ENCODE measurements around the gene FUT8.
"Not testable (repeated sequence)": the region's sequence is repeated elsewhere in the genome, so short reads cannot be mapped to it uniquely, and the experiment has no call there.

Gene FUT8

DNA sequence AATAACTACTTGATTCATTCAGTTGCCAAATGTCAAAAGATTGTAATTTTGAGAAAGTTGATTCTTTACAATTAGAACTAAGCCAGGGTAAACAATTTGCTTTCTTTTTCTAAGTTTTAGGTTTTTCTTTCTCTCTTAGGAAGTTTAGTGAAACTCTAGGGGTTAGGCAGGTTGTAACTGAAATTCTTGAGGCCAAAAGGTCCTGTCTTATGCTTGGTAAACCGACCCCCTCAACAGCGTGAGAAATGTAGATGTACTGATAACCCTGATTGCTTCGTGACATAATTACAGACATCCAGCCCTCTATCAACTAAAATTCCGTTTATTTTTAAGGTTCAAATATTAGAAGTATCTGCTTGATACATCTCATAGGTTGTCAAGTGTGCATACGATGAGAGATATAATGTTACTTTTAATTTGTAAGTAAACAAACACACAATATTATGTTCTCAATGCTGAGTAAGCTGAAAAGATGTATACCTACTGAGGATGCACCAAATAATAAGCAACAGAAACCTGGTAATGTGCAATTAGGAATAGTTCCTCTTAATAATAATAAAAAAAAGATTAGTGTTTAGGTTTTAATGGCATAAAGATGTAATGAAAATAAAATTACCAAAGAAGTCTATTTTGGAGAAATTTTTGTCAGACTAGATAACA, 7.2 kb downstream of the FUT8 start:
- DNase-seq = no peak

DNA sequence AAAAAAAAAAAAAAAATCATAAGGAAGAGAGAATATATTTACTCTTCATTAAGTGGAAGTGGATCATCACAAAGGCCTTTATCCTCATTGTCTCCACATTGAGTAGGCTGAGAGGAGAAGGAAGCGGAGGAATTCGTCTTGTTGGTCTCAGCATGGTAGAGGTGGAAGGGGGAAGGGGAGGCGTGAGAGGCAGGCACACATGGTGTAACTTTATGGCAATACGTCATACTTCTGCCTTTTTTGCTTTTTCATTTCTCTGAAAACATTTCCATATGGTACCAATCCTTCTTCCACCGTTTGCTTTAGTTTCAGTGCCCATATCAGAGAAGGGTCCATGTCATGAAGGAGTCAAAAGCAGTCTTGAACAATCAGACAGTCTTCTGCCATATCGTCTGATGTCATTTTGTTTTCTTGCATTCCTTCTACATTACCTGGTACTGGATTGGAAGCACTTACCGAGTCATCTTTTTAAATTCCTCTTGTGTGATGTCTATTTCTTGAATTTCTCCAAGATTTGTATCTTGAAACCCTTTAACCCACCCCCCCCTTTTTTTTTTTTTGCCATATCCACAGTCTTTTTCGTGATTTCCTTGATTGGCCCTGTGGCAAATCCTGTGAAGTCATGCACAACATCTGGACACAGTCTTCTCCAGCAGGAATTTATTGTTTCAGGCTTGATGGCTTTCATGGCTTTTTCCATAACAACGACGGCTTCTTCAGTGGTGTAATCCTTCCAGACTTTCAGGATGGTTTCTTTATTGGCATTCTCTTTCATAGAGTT, 8.9 kb downstream of the FUT8 start:
- DNase-seq = no peak

DNA sequence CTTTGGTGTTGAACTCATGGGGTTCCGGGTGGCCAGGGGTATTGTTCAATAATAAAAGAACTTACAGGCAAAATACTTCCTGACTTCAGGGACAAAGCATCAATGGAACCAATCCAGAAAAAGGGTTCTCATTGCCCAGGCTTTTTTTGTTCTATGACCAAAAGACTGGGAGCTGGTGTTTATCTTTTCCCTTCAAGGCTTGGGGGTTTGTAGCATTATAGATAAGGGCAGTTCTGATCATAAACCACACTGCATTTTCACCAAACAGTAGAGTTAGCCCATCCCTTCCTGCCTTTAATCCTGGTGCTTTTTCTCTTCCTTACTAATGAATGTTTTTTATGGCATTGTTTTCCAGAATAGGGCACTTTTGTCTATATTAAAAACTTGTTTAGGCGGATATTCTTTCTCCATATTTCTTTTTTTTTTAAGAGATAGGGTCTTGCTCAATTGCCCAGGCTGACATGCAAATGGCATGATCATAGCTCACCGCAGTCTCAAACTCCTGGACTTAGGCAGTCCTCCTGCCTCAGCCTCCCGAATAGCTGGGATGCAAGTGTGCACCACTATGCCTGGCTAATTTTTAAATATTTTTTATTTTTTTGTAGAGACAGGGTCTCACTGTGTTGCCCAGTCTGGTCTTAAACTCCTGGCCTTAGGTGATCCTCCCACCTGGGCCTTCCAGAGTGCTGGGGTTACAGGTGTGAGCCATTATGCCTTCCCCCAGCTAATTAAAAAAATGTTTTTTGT, 9.7 kb downstream of the FUT8 start:
- no peak for DNase-seq

DNA sequence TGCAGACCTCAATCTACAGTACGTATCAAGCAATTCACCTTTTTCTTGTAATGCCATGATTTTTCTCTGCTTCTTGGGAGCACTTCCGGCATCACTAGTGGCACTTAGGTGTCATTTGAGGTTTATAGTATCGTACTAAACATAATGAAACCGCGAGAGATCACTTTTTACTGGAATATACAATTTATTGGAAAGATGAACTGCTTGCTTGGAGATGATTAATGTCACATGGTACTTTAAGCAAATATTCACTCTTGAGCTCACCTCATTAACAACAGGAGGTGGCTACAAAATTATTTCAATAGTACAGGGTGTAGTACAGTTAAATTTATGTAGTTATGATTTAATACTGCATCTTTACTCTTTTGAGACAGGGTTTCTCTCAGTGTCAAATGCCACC, 11.5 kb downstream of the FUT8 start:
- DNase-seq = no peak

DNA sequence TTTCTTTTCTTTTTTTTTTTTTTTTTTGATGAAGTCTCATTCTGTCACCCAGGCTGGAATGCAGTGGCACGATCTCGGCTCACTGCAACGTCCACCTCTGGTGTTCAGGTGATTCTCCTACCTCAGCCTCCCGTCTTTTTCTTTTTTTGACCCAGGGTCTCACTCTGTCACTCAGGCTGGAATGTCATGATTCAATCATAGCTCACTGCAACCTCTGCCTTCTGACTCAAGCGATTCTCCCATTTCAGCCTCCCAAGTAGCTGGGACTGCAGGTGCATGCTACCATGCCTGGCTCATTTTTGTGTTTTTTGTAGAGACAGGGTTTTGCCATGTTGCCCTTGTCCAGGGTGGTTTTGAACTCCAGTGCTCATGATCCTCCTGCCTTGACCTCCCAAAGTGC, 12.0 kb downstream of the FUT8 start:
- DNase-seq = no peak

DNA sequence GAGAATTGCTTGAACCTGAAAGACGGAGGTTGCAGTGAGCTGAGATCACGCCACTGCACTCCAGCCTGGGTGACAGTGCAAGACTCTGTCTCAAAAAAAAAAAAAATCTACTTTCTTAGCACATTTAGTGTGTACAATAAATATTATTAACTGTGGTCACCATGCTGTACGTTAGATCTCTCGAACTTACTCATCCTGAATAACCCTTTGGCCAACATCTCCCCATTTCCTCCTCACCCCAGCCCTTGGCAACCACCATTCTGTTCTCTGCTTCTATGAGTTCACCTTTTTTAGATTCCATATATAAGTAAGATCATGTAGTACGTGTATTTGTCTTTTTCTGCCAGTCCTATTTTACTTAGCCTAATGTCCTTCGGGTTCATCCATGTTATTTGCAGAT, 13.4 kb downstream of the FUT8 start:
- no peak for DNase-seq

DNA sequence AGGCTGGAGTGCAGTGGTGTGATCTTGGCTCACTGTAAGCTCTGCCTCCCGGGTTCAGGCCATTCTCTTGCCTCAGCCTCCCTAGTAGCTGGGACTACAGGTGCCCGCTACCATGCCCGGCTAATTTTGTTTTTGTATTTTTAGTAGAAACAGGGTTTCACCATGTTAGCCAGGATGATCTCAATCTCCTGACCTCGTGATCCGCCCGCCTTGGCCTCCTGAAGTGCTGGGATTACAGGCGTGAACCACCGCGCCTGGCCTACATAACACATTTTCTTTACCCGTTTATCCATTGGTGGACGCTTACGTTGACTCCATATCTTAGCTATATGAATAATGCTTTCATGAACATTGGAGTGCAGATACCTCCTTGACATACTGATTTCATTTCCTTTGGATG, 14.4 kb downstream of the FUT8 start:
- DNase-seq = not testable (repeated sequence)

DNA sequence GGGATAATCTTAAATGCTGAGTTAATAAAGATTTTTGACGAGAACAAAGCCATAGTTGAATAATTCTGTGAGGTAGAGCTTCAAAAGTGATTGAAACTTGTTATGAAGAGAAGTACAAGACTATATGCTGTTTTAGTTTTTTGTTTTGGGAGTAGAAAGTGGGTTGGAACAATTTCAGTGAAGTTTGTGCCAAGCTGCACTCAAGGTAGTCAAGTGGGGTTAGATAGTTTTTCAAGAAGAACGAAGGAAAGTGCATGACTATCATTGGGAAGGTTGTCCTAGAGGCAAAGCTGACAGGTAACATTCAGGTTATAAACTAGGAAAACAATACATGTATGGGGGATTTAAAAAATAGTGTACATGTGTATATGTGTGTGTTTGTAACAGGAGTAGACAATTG, 16.2 kb downstream of the FUT8 start:
- no peak for DNase-seq

DNA sequence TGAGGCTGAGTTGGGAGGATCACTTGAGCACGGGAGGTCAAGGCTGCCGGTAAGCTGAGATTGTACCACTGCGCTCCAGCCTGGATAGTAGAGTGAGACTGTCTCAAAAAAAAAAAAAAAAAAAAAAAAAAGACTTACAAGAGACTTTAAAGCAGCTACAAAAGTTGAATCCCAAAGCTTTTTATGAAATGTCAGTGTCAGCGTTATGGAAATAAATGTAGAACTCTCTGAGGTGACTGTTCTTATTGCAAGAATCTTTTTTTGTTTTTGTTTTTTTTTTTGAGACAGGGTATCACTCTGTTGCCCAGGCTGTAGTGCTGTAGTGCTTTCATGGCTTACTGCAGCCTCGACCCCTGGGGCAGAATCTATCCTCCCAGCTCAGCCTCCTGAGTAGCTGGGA, 17.2 kb downstream of the FUT8 start:
- no peak for DNase-seq

DNA sequence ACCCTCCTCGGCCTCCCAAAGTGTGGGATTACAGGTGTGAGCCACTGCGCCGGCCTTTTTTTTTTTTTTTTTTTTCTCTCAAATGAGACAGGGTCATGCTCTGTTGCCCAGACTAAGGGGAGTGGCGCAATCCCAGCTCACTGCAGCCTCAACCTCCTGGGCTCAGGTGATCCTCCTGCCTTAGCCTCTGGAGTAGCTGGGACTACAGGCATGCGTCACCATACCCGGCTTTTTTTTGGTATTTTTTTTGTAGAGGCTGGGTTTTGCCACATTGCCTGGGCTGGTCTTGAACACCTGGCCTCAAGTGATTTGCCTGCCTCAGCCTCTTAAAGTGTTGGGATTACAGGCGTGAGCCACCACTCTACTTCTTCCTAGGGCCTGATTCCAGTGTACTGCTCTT, 18.7 kb downstream of the FUT8 start:
- DNase-seq = no peak

DNA sequence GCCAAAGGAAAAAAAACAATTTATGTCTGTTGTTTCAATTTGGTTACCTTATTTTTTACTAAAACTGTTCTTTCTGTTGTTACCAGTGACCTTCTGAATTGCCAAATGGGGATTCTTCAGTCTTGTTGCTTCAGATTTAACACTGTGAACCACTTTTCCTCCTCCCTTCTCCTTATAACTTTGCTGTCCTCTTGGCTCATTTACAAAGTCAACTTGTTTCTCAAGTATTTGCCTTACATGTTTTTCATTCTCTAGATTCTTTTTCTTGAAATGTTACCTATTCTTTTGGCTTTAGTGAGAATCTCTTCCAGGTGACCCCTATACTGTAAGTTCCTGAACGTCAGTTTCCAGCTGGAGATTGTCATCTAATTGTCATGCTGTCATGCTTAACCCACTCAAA, 19.4 kb downstream of the FUT8 start:
- no peak for DNase-seq

DNA sequence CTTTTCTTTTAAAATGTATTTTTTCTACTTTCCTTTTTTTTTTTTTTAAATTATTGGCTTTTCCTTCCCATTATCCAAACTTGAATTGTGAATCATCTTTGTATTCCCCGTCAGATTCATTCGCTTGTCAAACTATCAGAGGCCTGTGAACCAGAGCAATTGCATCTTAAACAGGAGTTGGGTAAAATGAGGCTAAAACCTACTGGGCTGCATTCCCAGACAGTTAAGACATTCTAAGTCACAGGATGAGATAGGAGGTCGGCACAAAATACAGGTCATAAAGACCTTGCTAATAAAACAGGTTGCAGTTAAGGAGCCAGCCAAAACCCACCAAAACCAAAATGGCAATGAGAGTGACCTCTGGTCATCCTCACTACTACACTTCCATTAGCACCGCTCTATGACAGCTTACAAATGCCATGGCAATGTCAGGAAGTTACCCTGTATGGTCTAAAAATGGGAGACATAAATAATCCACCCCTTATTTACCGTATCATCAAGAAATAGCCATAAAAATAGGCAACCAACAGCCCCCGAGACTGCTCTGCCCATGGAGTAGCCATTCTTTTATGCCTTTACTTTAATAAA, 19.9 kb downstream of the FUT8 start:
- DNase-seq = no peak

DNA sequence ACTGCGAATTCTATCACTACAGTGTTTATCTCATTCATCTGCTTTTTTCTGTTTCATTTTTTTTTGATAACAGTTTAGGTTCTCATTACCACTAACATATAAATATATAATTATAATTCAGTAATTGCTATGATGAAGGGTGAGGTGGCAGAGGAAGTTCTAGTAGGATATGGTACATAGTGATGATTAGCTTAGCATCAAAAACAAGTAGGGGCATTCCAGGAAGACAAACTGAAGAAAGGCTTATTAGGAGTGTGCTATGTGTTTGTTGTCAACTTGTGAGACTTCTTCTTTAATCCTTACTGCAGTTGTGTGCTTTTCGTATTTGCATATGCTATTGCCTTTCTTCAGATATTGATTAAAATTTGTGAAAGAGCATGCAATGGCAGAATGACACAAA, 20.6 kb downstream of the FUT8 start:
- no peak for DNase-seq

DNA sequence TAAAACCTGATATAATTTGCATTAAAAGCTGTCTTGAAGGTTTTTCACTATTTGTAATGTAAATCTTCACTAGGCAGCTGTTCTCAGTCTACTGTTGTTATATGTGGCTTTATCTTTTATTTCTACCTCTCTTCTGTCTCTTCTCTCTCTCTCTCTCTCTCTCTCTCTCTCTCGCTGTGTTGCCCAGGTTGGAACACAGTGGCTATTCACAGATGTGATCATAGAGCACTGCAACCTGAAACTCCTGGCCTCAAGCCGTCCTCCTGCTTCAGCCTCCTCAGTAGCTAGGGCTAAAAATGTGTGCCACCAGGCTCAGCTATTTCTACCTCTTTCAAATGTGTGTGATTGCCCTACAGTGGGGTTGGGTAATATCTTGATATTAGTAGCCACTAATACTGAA, 21.1 kb downstream of the FUT8 start:
- no peak for DNase-seq

DNA sequence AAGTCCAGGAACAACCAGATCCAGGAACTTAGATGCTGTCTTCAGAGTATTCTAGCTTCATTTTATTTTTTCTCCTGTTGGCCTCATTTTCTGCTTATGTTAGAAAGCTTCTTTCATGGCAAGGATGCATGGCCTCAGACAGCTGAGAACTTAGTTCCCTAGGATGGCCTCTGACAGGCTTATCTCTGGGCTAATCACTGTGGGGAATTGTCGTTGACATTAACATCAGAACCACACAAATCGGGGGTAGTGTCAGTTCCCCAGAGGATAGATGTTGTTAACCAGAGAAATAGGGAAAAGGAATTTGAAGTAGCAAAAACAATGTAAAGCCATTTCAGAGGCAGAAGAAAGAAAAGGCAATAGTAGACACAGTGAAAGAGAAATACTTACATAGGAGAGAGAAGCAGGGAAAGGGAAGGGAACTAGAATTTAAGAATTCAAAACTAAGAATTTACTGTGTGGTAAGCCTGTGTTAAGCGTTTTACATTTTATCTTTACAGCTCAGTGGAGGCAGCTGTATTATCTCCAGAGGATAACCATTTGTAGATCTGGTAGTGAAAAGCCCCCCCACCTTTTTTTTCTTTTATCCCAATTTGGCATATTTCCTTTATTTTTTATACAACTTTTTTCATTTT, 21.8 kb downstream of the FUT8 start:
- DNase-seq = no peak

DNA sequence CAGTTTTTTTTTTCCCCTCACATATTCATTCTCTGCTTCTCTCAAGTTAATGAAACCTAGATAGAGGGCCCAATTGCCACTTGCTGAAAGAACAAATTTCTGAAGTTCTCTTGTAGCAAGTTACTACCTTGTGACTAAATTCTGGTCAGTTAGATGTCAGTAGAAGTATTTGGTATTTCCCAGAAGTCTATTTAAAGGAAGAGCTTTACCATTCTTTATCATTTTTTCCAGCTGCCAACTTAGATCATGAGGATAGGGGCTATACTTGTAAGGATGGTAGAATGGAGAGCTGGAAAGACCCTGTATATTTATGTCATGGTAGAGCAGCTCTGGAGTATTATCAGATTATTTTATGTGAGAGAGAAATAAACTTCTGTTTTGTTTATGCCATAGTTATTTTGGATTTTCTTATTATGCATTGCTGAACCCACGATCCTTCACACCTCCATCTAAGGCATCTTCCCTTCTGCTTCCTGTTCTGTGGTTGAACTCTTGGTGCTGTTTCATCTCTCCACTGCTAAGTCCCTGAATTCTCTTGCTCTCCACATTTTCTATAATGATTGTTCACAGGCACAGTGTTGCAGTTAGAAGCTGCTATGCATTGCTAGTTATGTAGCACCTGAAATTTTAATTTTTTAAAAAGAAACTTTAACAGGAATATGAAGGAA, 25.9 kb downstream of the FUT8 start:
- DNase-seq = no peak

DNA sequence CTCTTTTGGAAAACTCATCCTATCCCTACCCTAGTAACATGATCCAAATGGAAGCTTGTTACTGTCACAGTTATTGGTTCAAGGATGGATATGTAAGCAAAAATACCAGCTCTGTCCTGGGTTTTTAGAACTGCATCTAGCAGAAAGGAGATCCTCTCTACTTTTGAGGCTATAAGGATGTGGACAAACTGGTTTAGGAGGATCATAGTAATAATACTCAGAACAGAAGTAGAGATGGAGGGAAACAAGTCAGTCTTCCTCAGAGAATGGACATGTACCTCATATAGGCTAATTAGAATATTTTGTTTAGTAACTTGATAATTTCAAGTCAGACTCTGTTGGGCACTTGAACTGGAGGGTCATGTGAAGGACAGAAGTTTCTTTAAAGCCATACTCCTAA, 26.6 kb downstream of the FUT8 start:
- DNase-seq = no peak

DNA sequence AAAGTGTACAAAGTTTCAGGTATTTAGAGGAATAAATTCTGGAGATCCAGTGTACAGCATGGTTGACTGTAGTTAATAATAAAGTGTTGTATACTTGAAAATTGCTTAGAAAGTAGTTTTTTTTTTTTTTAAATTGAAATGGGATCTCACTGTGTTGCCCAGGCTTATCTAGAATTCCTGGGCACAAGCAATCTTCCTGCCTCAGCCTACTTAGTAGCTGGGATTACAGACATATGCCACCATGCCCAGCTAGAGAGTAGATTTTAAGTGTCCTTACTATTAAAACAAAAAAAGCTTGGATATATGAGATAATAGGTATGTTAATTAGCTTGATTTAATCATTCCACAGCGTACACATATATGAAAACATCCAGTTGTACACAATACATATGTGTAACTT, 27.7 kb downstream of the FUT8 start:
- DNase-seq = no peak

DNA sequence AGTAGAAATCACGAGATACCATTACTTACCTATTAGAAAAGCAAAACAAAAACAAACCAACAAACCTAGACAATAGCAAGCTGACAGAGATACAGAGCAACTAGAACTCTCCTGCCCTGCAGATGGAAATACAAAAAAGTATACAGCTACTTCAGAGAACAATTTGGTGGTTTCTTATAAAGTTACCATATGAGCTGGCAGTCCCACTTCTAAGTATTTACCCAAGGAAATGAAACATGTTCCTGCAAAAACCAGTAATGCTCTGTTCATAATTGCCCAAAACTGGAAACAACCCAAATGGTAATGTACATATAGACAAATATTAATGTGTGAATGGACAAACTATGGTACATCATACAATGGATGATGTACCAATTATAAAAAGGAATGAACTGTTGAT, 31.7 kb downstream of the FUT8 start:
- DNase-seq = no peak

DNA sequence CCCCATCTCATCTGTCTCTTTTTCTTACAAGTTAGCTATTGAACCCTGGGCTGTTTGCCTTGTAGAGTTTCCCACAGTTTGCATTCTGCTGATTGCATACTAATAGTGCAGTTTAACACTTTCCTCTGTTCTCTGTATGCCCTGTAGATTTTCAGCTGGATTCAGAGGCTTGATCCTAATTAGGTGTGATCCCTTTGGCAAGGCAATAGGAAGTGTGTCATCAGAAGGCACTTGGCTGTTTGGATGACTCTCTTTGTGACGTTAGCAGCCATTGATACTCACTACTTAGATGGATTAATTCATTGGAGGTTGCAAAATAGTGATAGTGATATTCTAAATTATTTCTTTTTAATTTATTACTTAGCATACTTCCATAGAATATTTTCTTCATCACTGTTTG, 33.6 kb downstream of the FUT8 start:
- no peak for DNase-seq

DNA sequence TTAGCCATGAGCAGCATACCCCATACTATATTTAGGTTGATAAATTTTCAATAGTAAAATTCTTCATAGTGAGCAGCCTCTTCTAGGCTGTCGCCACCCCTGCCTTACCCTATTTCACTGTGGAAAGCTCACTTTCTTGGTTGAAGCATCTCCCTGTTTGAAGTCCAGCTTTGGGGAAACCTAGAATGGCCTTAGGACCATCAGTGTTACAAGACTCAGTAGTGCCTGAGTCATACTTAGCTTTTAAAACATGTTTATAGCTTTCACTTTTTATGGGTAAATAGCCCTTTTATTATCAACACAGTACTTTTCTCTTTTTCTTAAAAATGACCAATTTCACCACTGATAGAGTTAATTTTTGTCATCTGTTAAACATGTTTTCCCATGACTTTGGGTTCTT, 37.1 kb downstream of the FUT8 start:
- DNase-seq = no peak

DNA sequence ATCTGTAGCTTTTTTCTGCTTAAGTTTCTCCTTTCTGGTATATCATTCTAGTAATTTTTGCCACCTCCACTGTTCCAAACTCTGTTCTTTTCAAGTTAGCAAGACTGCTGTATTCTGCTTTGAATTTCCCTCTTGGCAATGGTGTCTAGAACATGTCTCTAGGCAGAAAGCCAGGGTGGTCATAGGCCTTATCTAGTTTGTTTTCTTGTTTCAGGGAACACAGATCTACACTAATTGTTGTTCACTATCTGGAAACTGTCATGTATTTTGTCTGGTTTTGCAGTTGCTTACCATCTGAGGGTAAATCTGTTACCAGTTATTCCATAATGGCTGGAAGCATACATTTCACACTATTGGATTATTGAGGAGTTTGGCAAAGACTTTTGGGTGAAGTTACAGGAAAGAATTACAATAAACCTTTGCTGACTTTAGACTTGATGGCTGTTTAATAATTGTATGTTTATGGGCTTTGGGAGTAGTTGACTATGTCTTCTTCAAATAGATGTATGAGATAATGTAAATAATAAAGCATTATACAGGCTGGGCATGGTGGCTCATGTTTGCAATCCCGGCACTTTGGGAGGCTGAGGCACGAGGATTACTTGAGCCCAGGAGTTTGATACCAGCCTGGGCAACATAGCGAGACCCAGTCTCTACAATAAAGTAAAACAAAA, 41.4 kb downstream of the FUT8 start:
- DNase-seq = no peak
